B cell (primary cell): Measurements from ENCODE around the gene COLQ. TPM values are rescaled to one million over a fixed set of nuclear protein-coding genes. Genes with fewer than 3 reads are reported as not detected.
A peak's percentile ranks its signal among the peaks of the same experiment; 100 is the strongest.

Experiments used
- ATAC-seq: fragments of 200-7000 bp; cut with Tn5 transposase; one replicate; pipeline ENCODE4 v1.10.0; 2021; ENCODE audit warnings: low read depth, mild to moderate bottlenecking, moderate number of reproducible peaks, moderate library complexity
- CTCF ChIA-PET: fragments of 350-600 bp; sonication (Branson Sonifier 250); formaldehyde crosslinking; loops from one replicate; lab custom pipeline; 2021; ENCODE audit warnings: antibody characterized with exemption, inconsistent platforms; lab: Charles Lee
- POLR2A ChIA-PET: fragments of 350-600 bp; sonication (Branson Sonifier 250); formaldehyde crosslinking; loops from one replicate; lab custom pipeline; 2021; ENCODE audit warnings: antibody characterized with exemption; lab: Charles Lee
- DNase-seq: peaks from one replicate; pipeline ENCODE4 v3.0.0; 2013
- H2AFZ ChIP-seq: 2 replicates; pipeline ENCODE4 v1.6.1; 2012; ENCODE audit warnings: mild to moderate bottlenecking, low read depth, low read length; ENCODE audit not compliant: insufficient read depth, poor library complexity, severe bottlenecking
- H3K27ac ChIP-seq, 2 donors: 1 replicate in 1 of 2; 2 replicates in 1 of 2; pipeline ENCODE4 v1.5.1; 2012 to 2013; ENCODE audit warnings: low read length in 2 of 2, mild to moderate bottlenecking in 2 of 2, moderate library complexity in 1 of 2
- H3K27me3 ChIP-seq, 4 experiments: fragments of 200-600 bp in 1 of 4; sonication (generic) in 1 of 4; replicated peaks in 1 of 4; 1 replicate in 2 of 4; 2 replicates in 2 of 4; pipeline versions ENCODE4 v1.6.1 to v1.7.0; 2013 to 2016; ENCODE audit warnings: low read length in 3 of 4, mild to moderate bottlenecking in 2 of 4, mixed read lengths in 1 of 4, moderate library complexity in 1 of 4; ENCODE audit not compliant: insufficient read depth in 4 of 4, control insufficient read depth in 3 of 4; ENCODE audit errors: control extremely low read depth in 1 of 4
- H3K36me3 ChIP-seq, 2 experiments: replicated peaks in 1 of 2; 1 replicate in 1 of 2; 2 replicates in 1 of 2; pipeline versions ENCODE4 v1.6.1 to v1.7.1; 2013; ENCODE audit warnings: low read length in 1 of 2; ENCODE audit not compliant: insufficient read depth in 2 of 2, control insufficient read depth in 1 of 2; ENCODE audit errors: control extremely low read depth in 1 of 2, extremely low read depth in 1 of 2
- H3K4me1 ChIP-seq, 2 donors: fragments of 200-600 bp in 1 of 2; sonication (generic) in 1 of 2; 1 replicate in 1 of 2; 2 replicates in 1 of 2; pipeline versions ENCODE4 v1.5.1 to v1.6.1; 2013 to 2017; ENCODE audit warnings: low read length in 2 of 2; ENCODE audit not compliant: control insufficient read depth in 2 of 2, insufficient read depth in 2 of 2
- H3K4me2 ChIP-seq: replicated peaks from 2 replicates; pipeline ENCODE3; 2012; ENCODE audit warnings: mild to moderate bottlenecking, low read depth, low read length; ENCODE audit not compliant: poor library complexity, severe bottlenecking
- H3K4me3 ChIP-seq, 5 experiments: fragments of 200-600 bp in 1 of 5; sonication (generic) in 1 of 5; 1 replicate in 3 of 5; 2 replicates in 2 of 5; pipeline versions ENCODE4 v1.5.1 to v1.7.0; 2011 to 2016; ENCODE audit warnings: low read length in 4 of 5, mild to moderate bottlenecking in 4 of 5, low read depth in 2 of 5, control low read depth in 1 of 5, moderate library complexity in 1 of 5; ENCODE audit not compliant: insufficient read depth in 1 of 5; ENCODE audit errors: control extremely low read depth in 1 of 5, extremely low read depth in 1 of 5
- H3K79me2 ChIP-seq: fragments of 200-600 bp; sonication (generic); one replicate; pipeline ENCODE4 v1.6.0; 2016; ENCODE audit warnings: low read length; ENCODE audit not compliant: control insufficient read depth, insufficient read depth
- H3K9ac ChIP-seq: fragments of 200-600 bp; sonication (generic); 2 replicates; pipeline ENCODE4 v1.6.1; 2017; ENCODE audit warnings: mild to moderate bottlenecking, low read length, moderate library complexity
- H3K9me3 ChIP-seq, 3 donors: one replicate each; pipeline versions ENCODE4 v1.6.1 to v1.7.1; 2013; ENCODE audit warnings: low read length in 2 of 3; ENCODE audit not compliant: control insufficient read depth in 2 of 3, insufficient read depth in 1 of 3; ENCODE audit errors: control extremely low read depth in 1 of 3
- H4K20me1 ChIP-seq: 2 replicates; pipeline ENCODE4 v1.6.0; 2012; ENCODE audit warnings: mild to moderate bottlenecking, low read length; ENCODE audit not compliant: insufficient read depth, control insufficient read depth, poor library complexity, severe bottlenecking
- H3K27ac Mint-ChIP-seq: one replicate; pipeline ENCODE4 v1.8.0; 2021; ENCODE audit warnings: mixed read lengths
- H3K27me3 Mint-ChIP-seq: one replicate; pipeline ENCODE4 v1.8.0; 2021; ENCODE audit warnings: mixed read lengths
- H3K4me1 Mint-ChIP-seq: one replicate; pipeline ENCODE4 v1.8.0; 2021; ENCODE audit warnings: mixed read lengths
- H3K4me3 Mint-ChIP-seq: one replicate; pipeline ENCODE4 v1.8.0; 2021; ENCODE audit warnings: mixed read lengths
- H3K9me3 Mint-ChIP-seq: one replicate; pipeline ENCODE4 v1.8.0; 2022; ENCODE audit warnings: mixed read lengths; ENCODE audit not compliant: insufficient read depth
- EZH2 ChIP-seq: IDR thresholded peaks from 2 replicates; pipeline ENCODE4 v1.6.1; 2012; ENCODE audit warnings: borderline replicate concordance, low read depth, mild to moderate bottlenecking, moderate library complexity, low read length; ENCODE audit not compliant: insufficient read depth, poor library complexity, severe bottlenecking
- WGBS: methylation state at CpG from one replicate; pipeline ENCODE4 v1.1.5; 2013; ENCODE audit warnings: missing lambda C conversion rate; ENCODE audit not compliant: insufficient coverage; 5-methylcytosine and 5-hydroxymethylcytosine counted together
- intact Hi-C: fragments of 100-400 bp; cut with micrococcal nuclease; formaldehyde crosslinking; loops from one replicate; pipeline ENCODE4 v1.10.0; 2022
- polyA plus RNA-seq: library from polyadenylated mRNA; depleted of rRNA; stranded (reverse); fragments of >200 nt; gene quantifications from 2 replicates; pipeline ENCODE4 v1.2.3, GENCODE V29; 2012
- total RNA-seq, 2 donors: library from RNA; stranded (reverse); fragments of 120-200 nt in 1 of 2; gene quantifications; 1 replicate in 1 of 2; 2 replicates in 1 of 2; pipeline versions ENCODE4 v1.2.3 to v1.2.4, GENCODE V29; 2013 to 2022
- TF ChIP-seq, protein P1 (sequence below): fragments of 200-600 bp; IDR thresholded peaks from one replicate; pipeline ENCODE4 v1.8.0; 2022; ENCODE audit warnings: antibody characterized with exemption, mild to moderate bottlenecking

Gene COLQ
- total and polyA plus RNA-seq, 2 donors (not counting 1 experiment from before 2014, with no cell fraction given) = 1.9 to 2.5 TPM

DNA sequence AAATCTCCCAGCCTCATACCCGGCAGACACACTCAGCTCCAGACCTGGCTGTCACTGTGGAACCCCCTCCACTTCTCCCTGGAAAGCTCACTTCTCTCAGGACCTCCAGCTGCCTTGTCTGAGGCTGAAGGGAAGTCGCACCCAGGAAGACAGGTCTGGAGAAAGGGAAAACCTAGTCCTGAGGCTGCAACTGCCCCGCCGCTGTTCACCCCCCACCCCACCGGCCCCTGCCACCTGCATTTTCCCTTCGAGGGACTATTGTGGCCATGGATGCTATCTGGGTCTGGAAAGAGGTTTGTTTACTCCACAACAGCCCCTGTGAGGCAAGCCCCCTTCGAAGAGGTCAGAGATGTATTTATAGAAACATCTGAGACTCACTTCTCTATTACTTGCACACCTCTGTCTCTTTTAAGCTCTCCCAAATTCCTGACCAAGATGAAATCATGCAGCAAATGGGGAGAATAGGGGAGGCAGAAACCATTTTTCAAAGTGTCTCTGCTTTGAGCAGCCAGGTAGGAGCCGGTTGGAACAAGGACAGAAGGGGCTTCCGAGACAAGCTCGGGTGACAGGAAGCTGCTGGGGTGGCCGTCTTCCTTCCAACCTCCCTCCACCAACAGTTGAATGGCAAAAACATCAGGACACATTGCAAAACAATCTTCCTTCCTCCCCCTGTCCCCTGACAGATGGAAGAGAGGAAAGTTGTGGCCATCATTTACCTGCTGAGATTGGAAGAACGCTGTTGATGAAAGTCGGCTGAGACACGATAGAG, 518 bp downstream of the COLQ start:
- H3K79me2 ChIP-seq = no peaks in the 10 kb centered on the region
- TF ChIP-seq, protein P1, sequence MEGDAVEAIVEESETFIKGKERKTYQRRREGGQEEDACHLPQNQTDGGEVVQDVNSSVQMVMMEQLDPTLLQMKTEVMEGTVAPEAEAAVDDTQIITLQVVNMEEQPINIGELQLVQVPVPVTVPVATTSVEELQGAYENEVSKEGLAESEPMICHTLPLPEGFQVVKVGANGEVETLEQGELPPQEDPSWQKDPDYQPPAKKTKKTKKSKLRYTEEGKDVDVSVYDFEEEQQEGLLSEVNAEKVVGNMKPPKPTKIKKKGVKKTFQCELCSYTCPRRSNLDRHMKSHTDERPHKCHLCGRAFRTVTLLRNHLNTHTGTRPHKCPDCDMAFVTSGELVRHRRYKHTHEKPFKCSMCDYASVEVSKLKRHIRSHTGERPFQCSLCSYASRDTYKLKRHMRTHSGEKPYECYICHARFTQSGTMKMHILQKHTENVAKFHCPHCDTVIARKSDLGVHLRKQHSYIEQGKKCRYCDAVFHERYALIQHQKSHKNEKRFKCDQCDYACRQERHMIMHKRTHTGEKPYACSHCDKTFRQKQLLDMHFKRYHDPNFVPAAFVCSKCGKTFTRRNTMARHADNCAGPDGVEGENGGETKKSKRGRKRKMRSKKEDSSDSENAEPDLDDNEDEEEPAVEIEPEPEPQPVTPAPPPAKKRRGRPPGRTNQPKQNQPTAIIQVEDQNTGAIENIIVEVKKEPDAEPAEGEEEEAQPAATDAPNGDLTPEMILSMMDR = no peak
- no peak for TF ChIP-seq EZH2
- H3K4me1 ChIP-seq = peaks cover 7 to 9% of the 10 kb centered on the region in 2 donors
- intact Hi-C loops = no loop called here
- peaks cover 5% of the 10 kb centered on the region for H3K27me3 Mint-ChIP-seq
- no peak overlapping the region for H3K27ac Mint-ChIP-seq
- H3K27ac ChIP-seq = no peak overlapping the region
- H3K4me1 Mint-ChIP-seq = no peaks in the 10 kb centered on the region
- peaks cover 3% of the 10 kb centered on the region for H3K9me3 Mint-ChIP-seq
- DNase-seq (no peak), ATAC-seq (no peak)
- no peaks in the 10 kb centered on the region for H4K20me1 ChIP-seq
- peak overlapping the region; percentile 20 for H3K4me2 ChIP-seq
- H3K9ac ChIP-seq = no peak overlapping the region
- H3K27me3 ChIP-seq = peaks cover 0 to 14% (median 4%) of the 10 kb centered on the region in 4 experiments
- ChIA-PET CTCF (no interaction called here), POLR2A (no interaction called here)
- H2AFZ ChIP-seq = peak overlapping the region; percentile 34
- H3K4me3 Mint-ChIP-seq = no peak overlapping the region
- no peak overlapping the region for H3K4me3 ChIP-seq
- peaks cover 0 to 5% (median 0%) of the 10 kb centered on the region in 3 donors for H3K9me3 ChIP-seq
- 14% methylated on average over 7 of the region's 14 CpGs for WGBS
- H3K36me3 ChIP-seq = no peaks in the 10 kb centered on the region

DNA sequence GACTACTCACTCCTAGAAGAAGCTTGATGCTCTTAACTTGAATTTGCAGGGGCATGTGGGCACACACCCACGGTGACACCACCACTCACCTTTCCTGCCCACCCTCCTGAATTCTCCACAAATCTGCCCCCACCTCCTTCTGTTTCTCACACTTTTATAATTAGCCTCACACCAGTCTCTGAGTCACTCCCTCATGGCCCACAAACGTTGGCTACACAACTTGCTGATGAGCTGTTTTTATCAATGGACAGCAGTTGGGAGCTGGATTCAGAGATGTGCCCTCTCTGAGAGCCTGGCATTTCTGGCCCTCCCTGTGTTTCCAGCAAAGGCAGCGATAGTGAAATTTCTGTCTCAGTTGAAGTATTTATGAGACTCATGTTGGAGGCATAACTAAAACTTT, 1.3 kb downstream of the COLQ start:
- H3K27ac ChIP-seq = no peak overlapping the region
- Mint-ChIP-seq H3K9me3 (no peaks in the 10 kb centered on the region), H3K4me3 (no peak overlapping the region), H3K27me3 (peaks cover 5% of the 10 kb centered on the region), H3K4me1 (no peaks in the 10 kb centered on the region), H3K27ac (no peak overlapping the region)
- no peaks in the 10 kb centered on the region for H3K79me2 ChIP-seq
- peaks cover 0 to 14% (median 4%) of the 10 kb centered on the region in 4 experiments for H3K27me3 ChIP-seq
- H3K4me2 ChIP-seq = no peak overlapping the region
- H3K4me1 ChIP-seq = peaks cover 7 to 9% of the 10 kb centered on the region in 2 donors
- 58% methylated on average over 2 of the region's 3 CpGs for WGBS
- H3K4me3 ChIP-seq = no peak overlapping the region
- DNase-seq = no peak
- ChIA-PET POLR2A (no interaction called here), CTCF (no interaction called here)
- no peaks in the 10 kb centered on the region for H3K36me3 ChIP-seq
- no peaks in the 10 kb centered on the region for H4K20me1 ChIP-seq
- H2AFZ ChIP-seq = no peak overlapping the region
- no peaks in the 10 kb centered on the region for H3K9me3 ChIP-seq
- no peak for ATAC-seq
- no peak overlapping the region for H3K9ac ChIP-seq
- intact Hi-C loops = no loop called here
- TF ChIP-seq, protein P1 = no peak
